HepG2 (cell line): ENCODE measurements around the gene CHDH. TPM values are rescaled to one million over a fixed set of nuclear protein-coding genes. Genes with fewer than 3 reads are reported as not detected.

Experiments
- AKAP8 ChIP-seq: sonication (generic); formaldehyde crosslinking; IDR thresholded peaks from 2 replicates; pipeline ENCODE4 v1.5.1; 2020; ENCODE audit warnings: mild to moderate bottlenecking, missing genetic modification reagents
- HES4 ChIP-seq: sonication (generic); formaldehyde crosslinking; IDR thresholded peaks from 2 replicates; pipeline ENCODE4 v1.9.0; 2021; ENCODE audit warnings: mild to moderate bottlenecking, missing genetic modification reagents, borderline replicate concordance
- HMG20A ChIP-seq: IDR thresholded peaks from 2 replicates; pipeline ENCODE4 v1.6.1; 2016; ENCODE audit warnings: borderline replicate concordance
- HNRNPL ChIP-seq: fragments of 200-400 bp; formaldehyde crosslinking; IDR thresholded peaks from 2 replicates; pipeline ENCODE4 v1.6.1; 2017; ENCODE audit warnings: mild to moderate bottlenecking, low read depth, low read length
- HOXA9 ChIP-seq: sonication (generic); formaldehyde crosslinking; IDR thresholded peaks from 2 replicates; pipeline ENCODE4 v1.8.1; 2022; ENCODE audit warnings: missing genetic modification reagents, mild to moderate bottlenecking, moderate library complexity, borderline replicate concordance
- KDM2A ChIP-seq: sonication (generic); formaldehyde crosslinking; IDR thresholded peaks from 2 replicates; pipeline ENCODE4 v1.4.0; 2020; ENCODE audit warnings: low read depth, missing genetic modification reagents, borderline replicate concordance
- KDM5A ChIP-seq: fragments of 200-600 bp; sonication (generic); IDR thresholded peaks from 2 replicates; pipeline ENCODE4 v1.7.0; 2018; ENCODE audit warnings: antibody characterized with exemption, mild to moderate bottlenecking, low read length, borderline replicate concordance
- MBNL3 ChIP-seq: fragments of 250-450 bp; sonication (Bioruptor Pico); conservative IDR thresholded peaks from 2 replicates; pipeline ENCODE4 v1.8.0; 2022; ENCODE audit warnings: mild to moderate bottlenecking, inconsistent platforms
- MYC ChIP-seq: sonication (generic); formaldehyde crosslinking; IDR thresholded peaks from 2 replicates; pipeline ENCODE4 v1.9.0; 2021; ENCODE audit warnings: missing genetic modification reagents, borderline replicate concordance
- NONO ChIP-seq, 2 experiments: fragments of 450-650 bp in 1 of 2; sonication (generic) in 1 of 2; formaldehyde crosslinking in 1 of 2; IDR thresholded peaks in 1 of 2; conservative IDR thresholded peaks in 1 of 2; 2 replicates each; pipeline versions ENCODE4 v1.6.1 to v1.8.0; 2017 to 2022; ENCODE audit warnings: mild to moderate bottlenecking in 1 of 2, missing genetic modification reagents in 1 of 2, moderate library complexity in 1 of 2
- PAWR ChIP-seq: sonication (generic); formaldehyde crosslinking; IDR thresholded peaks from 2 replicates; pipeline ENCODE4 v1.4.0; 2020; ENCODE audit warnings: missing genetic modification reagents, mild to moderate bottlenecking, borderline replicate concordance
- SIX1 ChIP-seq: sonication (generic); formaldehyde crosslinking; IDR thresholded peaks from 2 replicates; pipeline ENCODE4 v1.4.0; 2020; ENCODE audit warnings: missing genetic modification reagents, borderline replicate concordance
- SRSF1 ChIP-seq: fragments of 200-400 bp; formaldehyde crosslinking; optimal IDR thresholded peaks from 2 replicates; pipeline ENCODE3; 2017; ENCODE audit warnings: mild to moderate bottlenecking, low read depth, low read length, moderate library complexity
- SRSF4 ChIP-seq: fragments of 200-400 bp; formaldehyde crosslinking; IDR thresholded peaks from one replicate; pipeline ENCODE4 v1.6.1; 2018; ENCODE audit warnings: mild to moderate bottlenecking, low read depth, low read length, moderate library complexity; ENCODE audit not compliant: poor library complexity, severe bottlenecking
- U2AF2 ChIP-seq: fragments of 200-400 bp; formaldehyde crosslinking; IDR thresholded peaks from 2 replicates; pipeline ENCODE4 v1.6.1; 2017; ENCODE audit warnings: low read depth, mild to moderate bottlenecking, low read length
- ZBTB38 ChIP-seq: sonication (generic); formaldehyde crosslinking; IDR thresholded peaks from 2 replicates; pipeline ENCODE4 v1.5.1; 2020; ENCODE audit warnings: mild to moderate bottlenecking, missing genetic modification reagents
- ZKSCAN8 ChIP-seq: IDR thresholded peaks from 2 replicates; pipeline ENCODE4 v1.6.1; 2016; ENCODE audit warnings: borderline replicate concordance, missing genetic modification reagents, missing compliant biosample characterization
- ZNF124 ChIP-seq: sonication (generic); formaldehyde crosslinking; IDR thresholded peaks from 2 replicates; pipeline ENCODE4 v1.4.0; 2020; ENCODE audit warnings: missing genetic modification reagents
- ZNF382 ChIP-seq: sonication (generic); formaldehyde crosslinking; IDR thresholded peaks from 2 replicates; pipeline ENCODE4 v1.5.0; 2020; ENCODE audit warnings: missing genetic modification reagents, mild to moderate bottlenecking, borderline replicate concordance
- ZNF430 ChIP-seq: sonication (generic); formaldehyde crosslinking; IDR thresholded peaks from 2 replicates; pipeline ENCODE4 v1.9.0; 2021; ENCODE audit warnings: mild to moderate bottlenecking, missing genetic modification reagents
- polyA plus RNA-seq, 8 experiments: library from polyadenylated mRNA; depleted of rRNA in 3 of 8; stranded (reverse) in 7 of 8; unstranded in 1 of 8; fragments of >200 nt; fragmentation: Illumina TruSeq in 4 of 8; extraction: Trizol in 4 of 8; gene quantifications; 2 replicates each; pipeline versions ENCODE4 v1.2.1 to v1.2.3, GENCODE V29; 2011 to 2016; ENCODE audit warnings: low read depth in 4 of 8, missing spikeins in 1 of 8, mixed read lengths in 1 of 8; ENCODE audit not compliant: insufficient read depth in 1 of 8
- total RNA-seq, 5 experiments: library from RNA; depleted of rRNA; stranded (reverse); fragments of >200 nt; fragmentation: Illumina TruSeq; extraction: Trizol; gene quantifications; 2 replicates each; pipeline ENCODE4 v1.2.3, GENCODE V29; 2016; ENCODE audit warnings: low read depth in 1 of 5
- TF ChIP-seq, protein P1 (sequence below): IDR thresholded peaks from 2 replicates; pipeline ENCODE4 v1.6.1; 2016
- TF ChIP-seq, protein P2 (sequence below): sonication (generic); formaldehyde crosslinking; IDR thresholded peaks from 2 replicates; pipeline ENCODE4 v1.8.1; 2022; ENCODE audit warnings: mild to moderate bottlenecking, missing genetic modification reagents
- TF ChIP-seq, protein P3 (sequence below): sonication (generic); formaldehyde crosslinking; IDR thresholded peaks from 2 replicates; pipeline ENCODE4 v1.8.0; 2023; ENCODE audit warnings: mild to moderate bottlenecking, missing genetic modification reagents

Gene CHDH
- total and polyA plus RNA-seq, 2 of the 13 experiments (the other 11 are each of a cell fraction or from before 2014, with no cell fraction given): 28.1 to 48.9 TPM

DNA sequence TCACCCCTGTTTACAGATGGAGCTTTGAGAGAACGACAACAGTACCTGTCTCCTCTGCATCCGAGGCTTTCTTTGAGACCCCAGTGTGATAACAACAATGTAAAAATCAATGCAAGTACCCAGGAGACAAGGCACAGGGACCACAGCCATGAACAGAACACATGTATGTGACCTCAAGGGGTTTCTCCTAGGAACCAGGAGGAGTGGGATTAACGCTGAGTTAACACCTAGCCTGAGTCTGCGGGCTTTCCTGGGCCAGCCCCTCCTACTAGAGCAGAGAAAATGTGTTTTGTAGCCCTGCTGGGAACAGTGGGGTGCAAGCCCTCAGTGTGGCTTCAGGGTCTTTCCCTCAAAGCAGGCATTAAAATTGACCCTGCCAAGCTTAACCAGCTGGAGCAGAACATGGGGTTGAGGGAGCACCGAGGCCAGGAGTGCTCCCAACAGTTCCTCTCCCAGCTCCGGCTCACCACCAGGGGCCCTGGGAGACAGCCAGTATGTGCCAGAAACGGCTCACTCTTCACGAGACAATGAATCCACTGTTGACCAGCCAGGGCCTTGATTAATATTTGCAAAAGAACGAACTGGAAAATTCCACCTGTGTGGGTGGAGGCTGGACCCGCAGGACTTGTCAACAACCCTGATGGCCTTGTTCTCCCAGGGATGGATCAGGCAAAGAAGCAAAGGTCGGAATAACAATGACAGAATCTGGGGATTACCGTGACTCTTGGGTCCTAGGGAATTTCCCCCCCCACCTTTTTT lies 3.6 kb downstream of the CHDH start (continued):
- TF ChIP-seq, protein P1, sequence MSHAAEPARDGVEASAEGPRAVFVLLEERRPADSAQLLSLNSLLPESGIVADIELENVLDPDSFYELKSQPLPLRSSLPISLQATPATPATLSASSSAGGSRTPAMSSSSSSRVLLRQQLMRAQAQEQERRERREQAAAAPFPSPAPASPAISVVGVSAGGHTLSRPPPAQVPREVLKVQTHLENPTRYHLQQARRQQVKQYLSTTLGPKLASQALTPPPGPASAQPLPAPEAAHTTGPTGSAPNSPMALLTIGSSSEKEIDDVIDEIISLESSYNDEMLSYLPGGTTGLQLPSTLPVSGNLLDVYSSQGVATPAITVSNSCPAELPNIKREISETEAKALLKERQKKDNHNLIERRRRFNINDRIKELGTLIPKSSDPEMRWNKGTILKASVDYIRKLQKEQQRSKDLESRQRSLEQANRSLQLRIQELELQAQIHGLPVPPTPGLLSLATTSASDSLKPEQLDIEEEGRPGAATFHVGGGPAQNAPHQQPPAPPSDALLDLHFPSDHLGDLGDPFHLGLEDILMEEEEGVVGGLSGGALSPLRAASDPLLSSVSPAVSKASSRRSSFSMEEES (CRISPR knock-in tag): peak; percentile 31; the same call in 1 of the 2 replicates
- TF ChIP-seq HNRNPL (no peak), ZKSCAN8 (peak; percentile 71), MYC (CRISPR knock-in tag) (peak; percentile 57; the same call in 1 of the 2 replicates), MBNL3 (no peak), NONO (IDR thresholded peaks at IDR 0.05) (no peak), NONO (CRISPR knock-in tag; conservative IDR thresholded peaks at IDR 0.05) (peak; percentile 88), ZNF382 (CRISPR knock-in tag) (no peak), KDM2A (CRISPR knock-in tag) (peak; percentile 56; the same call in 1 of the 2 replicates), U2AF2 (no peak), HOXA9 (CRISPR knock-in tag) (no peak), SRSF4 (no peak), ZBTB38 (CRISPR knock-in tag) (peak; percentile 81), SRSF1 (peak; percentile 12), HMG20A (CRISPR knock-in tag) (no peak; the same call in none of the 2 replicates), SIX1 (CRISPR knock-in tag) (0 out of 2 replicates have a peak, but pooled peaks have one; percentile 12), ZNF430 (CRISPR knock-in tag) (peak; percentile 28), HES4 (no peak), PAWR (no peak), AKAP8 (CRISPR knock-in tag) (peak; percentile 91), KDM5A (no peak), ZNF124 (CRISPR knock-in tag) (peak; percentile 54; the same call in 1 of the 2 replicates)
- TF ChIP-seq, protein P2, sequence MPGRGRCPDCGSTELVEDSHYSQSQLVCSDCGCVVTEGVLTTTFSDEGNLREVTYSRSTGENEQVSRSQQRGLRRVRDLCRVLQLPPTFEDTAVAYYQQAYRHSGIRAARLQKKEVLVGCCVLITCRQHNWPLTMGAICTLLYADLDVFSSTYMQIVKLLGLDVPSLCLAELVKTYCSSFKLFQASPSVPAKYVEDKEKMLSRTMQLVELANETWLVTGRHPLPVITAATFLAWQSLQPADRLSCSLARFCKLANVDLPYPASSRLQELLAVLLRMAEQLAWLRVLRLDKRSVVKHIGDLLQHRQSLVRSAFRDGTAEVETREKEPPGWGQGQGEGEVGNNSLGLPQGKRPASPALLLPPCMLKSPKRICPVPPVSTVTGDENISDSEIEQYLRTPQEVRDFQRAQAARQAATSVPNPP: peak; percentile 66; the same call in 1 of the 2 replicates
- TF ChIP-seq, protein P3, sequence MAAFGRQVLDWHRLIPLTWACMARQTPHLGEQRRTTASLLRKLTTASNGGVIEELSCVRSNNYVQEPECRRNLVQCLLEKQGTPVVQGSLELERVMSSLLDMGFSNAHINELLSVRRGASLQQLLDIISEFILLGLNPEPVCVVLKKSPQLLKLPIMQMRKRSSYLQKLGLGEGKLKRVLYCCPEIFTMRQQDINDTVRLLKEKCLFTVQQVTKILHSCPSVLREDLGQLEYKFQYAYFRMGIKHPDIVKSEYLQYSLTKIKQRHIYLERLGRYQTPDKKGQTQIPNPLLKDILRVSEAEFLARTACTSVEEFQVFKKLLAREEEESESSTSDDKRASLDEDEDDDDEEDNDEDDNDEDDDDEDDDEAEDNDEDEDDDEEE (CRISPR knock-in tag): no peak
